ENCODE results near the gene ADARB1. TPM values are rescaled to one million over a fixed set of nuclear protein-coding genes. Genes with fewer than 3 reads are reported as not detected.

Gene ADARB1
- total RNA-seq, 1 experiment from 2014 or later: 31.9 TPM

- DNase-seq (ENCODE audit: low spot score): no peak
- no peak overlapping the region for H3K27ac ChIP-seq (ENCODE audit: low read depth, low read length, poor library complexity, severe bottlenecking)
- H3K9me3 ChIP-seq (ENCODE audit: low read depth, low read length, poor library complexity, severe bottlenecking): no peaks in the 10 kb centered on the region
- H3K4me1 ChIP-seq (ENCODE audit: insufficient read depth, low read length, poor library complexity, severe bottlenecking): no peaks in the 10 kb centered on the region
- BruUV-seq (replicated peaks): no TSS peak
- no peaks in the 10 kb centered on the region for H3K36me3 ChIP-seq (ENCODE audit: insufficient read depth, low read length, poor library complexity, severe bottlenecking)
- intact Hi-C loops (cut with micrococcal nuclease; ENCODE audit: unreplicated experiment): no loop called here
- H3K27me3 ChIP-seq (replicated peaks; ENCODE audit: insufficient read depth, low read depth, low read length, poor library complexity): no peaks in the 10 kb centered on the region
- ChIA-PET CTCF (no interaction called here), POLR2A (ENCODE audit: low non-redundant PET) (no interaction called here)
- TF ChIP-seq CTCF (conservative IDR thresholded peaks at IDR 0.05; ENCODE audit: low read depth, low read length) (no peak), EZH2 (IDR thresholded peaks at IDR 0.05; ENCODE audit: borderline replicate concordance, low read depth, low read length, poor library complexity, severe bottlenecking) (no peak)
- no peak overlapping the region for H3K4me3 ChIP-seq (ENCODE audit: low read depth, low read length, poor library complexity, severe bottlenecking)
Observed at GRCh38 chr21:45082736-45083135, 8.4 kb downstream of the ADARB1 start.

GRCh38 chr21:45084121-45084520, 9.7 kb downstream of the ADARB1 start:
- intact Hi-C loops (cut with micrococcal nuclease; ENCODE audit: unreplicated experiment): no loop called here
- no peak overlapping the region for H3K4me3 ChIP-seq (ENCODE audit: low read depth, low read length, poor library complexity, severe bottlenecking)
- no peak for DNase-seq (ENCODE audit: low spot score)
- no peaks in the 10 kb centered on the region for H3K36me3 ChIP-seq (ENCODE audit: insufficient read depth, low read length, poor library complexity, severe bottlenecking)
- CTCF ChIA-PET: no interaction called here
- H3K27me3 ChIP-seq (replicated peaks; ENCODE audit: insufficient read depth, low read depth, low read length, poor library complexity): no peaks in the 10 kb centered on the region
- H3K27ac ChIP-seq (ENCODE audit: low read depth, low read length, poor library complexity, severe bottlenecking): no peak overlapping the region
- H3K4me1 ChIP-seq (ENCODE audit: insufficient read depth, low read length, poor library complexity, severe bottlenecking): no peaks in the 10 kb centered on the region
- BruUV-seq (replicated peaks): no TSS peak
- POLR2A ChIA-PET (ENCODE audit: low non-redundant PET): no interaction called here
- H3K9me3 ChIP-seq (ENCODE audit: low read depth, low read length, poor library complexity, severe bottlenecking): no peaks in the 10 kb centered on the region
- no peak for TF ChIP-seq CTCF (conservative IDR thresholded peaks at IDR 0.05; ENCODE audit: low read depth, low read length)
- TF ChIP-seq EZH2 (IDR thresholded peaks at IDR 0.05; ENCODE audit: borderline replicate concordance, low read depth, low read length, poor library complexity, severe bottlenecking): no peak

- intact Hi-C loops (cut with micrococcal nuclease; ENCODE audit: unreplicated experiment): no loop called here
- CTCF ChIA-PET: no interaction called here
- BruUV-seq (replicated peaks): no TSS peak
- Histone ChIP-seq H3K27me3 (replicated peaks; ENCODE audit: insufficient read depth, low read depth, low read length, poor library complexity) (no peaks in the 10 kb centered on the region), H3K36me3 (ENCODE audit: insufficient read depth, low read length, poor library complexity, severe bottlenecking) (no peaks in the 10 kb centered on the region), H3K4me3 (ENCODE audit: low read depth, low read length, poor library complexity, severe bottlenecking) (no peak overlapping the region), H3K27ac (ENCODE audit: low read depth, low read length, poor library complexity, severe bottlenecking) (no peak overlapping the region), H3K4me1 (ENCODE audit: insufficient read depth, low read length, poor library complexity, severe bottlenecking) (no peaks in the 10 kb centered on the region), H3K9me3 (ENCODE audit: low read depth, low read length, poor library complexity, severe bottlenecking) (no peaks in the 10 kb centered on the region)
- POLR2A ChIA-PET (ENCODE audit: low non-redundant PET): no interaction called here
- no peak for TF ChIP-seq EZH2 (IDR thresholded peaks at IDR 0.05; ENCODE audit: borderline replicate concordance, low read depth, low read length, poor library complexity, severe bottlenecking)
- no peak for TF ChIP-seq CTCF (conservative IDR thresholded peaks at IDR 0.05; ENCODE audit: low read depth, low read length)
- DNase-seq (ENCODE audit: low spot score): no peak
Observed at GRCh38 chr21:45084881-45085536, 10.6 kb downstream of the ADARB1 start.
